Karpas-422 (cell line): ENCODE measurements around the gene MRPL12. TPM values are rescaled to one million over a fixed set of nuclear protein-coding genes. Genes with fewer than 3 reads are reported as not detected.

Experiments used
- DNase-seq: peaks from one replicate; pipeline ENCODE4 v3.0.0-alpha.2; 2015
- H2AFZ ChIP-seq: fragments of 200-600 bp; sonication (generic); 2 replicates; pipeline ENCODE4 v1.6.1; 2014; ENCODE audit warnings: antibody characterized with exemption, low read length, mixed read lengths
- H3K27ac ChIP-seq: fragments of 200-600 bp; sonication (generic); 2 replicates; pipeline ENCODE4 v1.5.1; 2014; ENCODE audit warnings: mild to moderate bottlenecking, low read length, moderate library complexity
- H3K27me3 ChIP-seq: fragments of 200-600 bp; sonication (generic); 2 replicates; pipeline ENCODE4 v1.6.1; 2014; ENCODE audit warnings: low read length, mixed read lengths
- H3K36me3 ChIP-seq: fragments of 200-600 bp; sonication (generic); 2 replicates; pipeline ENCODE4 v1.6.1; 2014; ENCODE audit warnings: low read length, mixed read lengths; ENCODE audit not compliant: insufficient read depth
- H3K4me1 ChIP-seq: fragments of 200-600 bp; sonication (generic); 2 replicates; pipeline ENCODE4 v1.6.1; 2014; ENCODE audit warnings: mild to moderate bottlenecking, low read length, mixed read lengths
- H3K4me2 ChIP-seq: fragments of 200-600 bp; sonication (generic); 2 replicates; pipeline ENCODE4 v1.6.1; 2014; ENCODE audit warnings: low read length, low read depth, mild to moderate bottlenecking; ENCODE audit not compliant: poor library complexity, severe bottlenecking
- H3K4me3 ChIP-seq: fragments of 200-600 bp; sonication (generic); 2 replicates; pipeline ENCODE4 v1.5.1; 2014; ENCODE audit warnings: mild to moderate bottlenecking, antibody characterized with exemption, low read length, mixed read lengths
- H3K79me2 ChIP-seq: fragments of 200-600 bp; sonication (generic); 2 replicates; pipeline ENCODE4 v1.6.1; 2014; ENCODE audit warnings: mild to moderate bottlenecking, low read length, mixed read lengths
- H3K9ac ChIP-seq: fragments of 200-600 bp; sonication (generic); 2 replicates; pipeline ENCODE4 v1.6.0; 2014; ENCODE audit warnings: low read length
- H3K9me2 ChIP-seq: fragments of 200-600 bp; sonication (generic), shearing (Covaris generic); replicated peaks from 2 replicates; pipeline ENCODE4 v1.6.0; 2014; ENCODE audit warnings: mild to moderate bottlenecking, low read length, moderate library complexity; ENCODE audit not compliant: insufficient read depth
- H3K9me3 ChIP-seq: fragments of 300-700, 200-600 bp; sonication (generic); 2 replicates; pipeline ENCODE4 v1.6.1; 2014; ENCODE audit warnings: low read length, mixed read lengths
- H4K20me1 ChIP-seq: fragments of 200-600 bp; sonication (generic); 2 replicates; pipeline ENCODE4 v1.6.1; 2014; ENCODE audit warnings: mild to moderate bottlenecking, antibody characterized with exemption, low read length, low read depth; ENCODE audit not compliant: insufficient read depth
- total RNA-seq: library from RNA; depleted of rRNA; stranded (reverse); fragments of >200 nt; shearing (Covaris generic); gene quantifications from 2 replicates; pipeline ENCODE4 v1.2.3, GENCODE V29; 2014; ENCODE audit warnings: low replicate concordance

MRPL12 gene
- total RNA-seq, 1 experiment from 2014 or later = 13.6 TPM

DNA sequence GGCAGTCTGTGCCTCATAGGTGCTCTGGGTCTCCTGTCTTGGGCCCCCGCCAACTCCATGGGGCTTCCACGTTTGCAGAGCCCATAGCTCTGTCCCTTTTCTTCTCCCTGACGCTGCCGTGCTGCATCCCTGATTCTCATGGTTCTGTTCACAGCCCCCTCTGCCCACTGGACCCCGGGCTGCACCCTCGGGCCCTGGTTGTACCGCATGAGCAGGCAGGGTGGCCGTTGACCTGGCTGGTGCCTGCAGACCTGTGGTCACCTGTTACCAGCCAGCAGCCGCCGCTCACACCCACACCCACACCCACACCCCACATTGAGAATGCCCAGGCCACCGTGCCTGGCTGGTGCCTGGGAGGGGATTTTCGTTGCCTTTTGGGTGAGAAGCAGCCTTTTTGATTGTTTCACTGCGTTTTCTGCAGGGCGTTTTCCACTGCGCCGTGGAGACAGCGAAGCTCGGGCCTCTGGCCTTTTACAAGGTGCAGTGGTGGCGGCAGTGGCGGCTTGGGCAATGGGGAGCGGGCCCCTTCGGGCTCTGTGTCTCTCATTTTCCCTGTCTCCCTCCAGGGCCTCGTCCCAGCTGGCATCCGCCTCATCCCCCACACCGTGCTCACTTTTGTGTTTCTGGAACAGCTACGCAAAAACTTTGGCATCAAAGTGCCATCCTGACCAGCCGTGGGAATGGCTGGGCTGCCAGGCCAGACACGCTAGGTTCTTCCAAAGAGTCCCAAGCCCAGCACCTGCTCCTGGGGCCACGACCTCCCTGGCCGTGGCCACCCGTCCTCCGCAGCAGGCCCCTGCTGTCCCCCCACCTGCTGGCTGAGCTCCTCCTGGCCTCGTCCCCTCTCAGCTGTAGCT lies 16.5 kb downstream of the MRPL12 start:
- Histone ChIP-seq H3K79me2 (no peaks in the 10 kb centered on the region), H3K27me3 (no peaks in the 10 kb centered on the region), H3K9me2 (no peaks in the 10 kb centered on the region), H3K27ac (no peak overlapping the region), H3K4me1 (no peaks in the 10 kb centered on the region), H2AFZ (no peak overlapping the region), H3K36me3 (no peaks in the 10 kb centered on the region), H3K4me2 (no peak overlapping the region), H3K9me3 (no peaks in the 10 kb centered on the region), H3K4me3 (no peak overlapping the region), H4K20me1 (peaks cover 9% of the 10 kb centered on the region; the same call in 1 of the 2 replicates), H3K9ac (no peak overlapping the region)
- DNase-seq = no peak

DNA sequence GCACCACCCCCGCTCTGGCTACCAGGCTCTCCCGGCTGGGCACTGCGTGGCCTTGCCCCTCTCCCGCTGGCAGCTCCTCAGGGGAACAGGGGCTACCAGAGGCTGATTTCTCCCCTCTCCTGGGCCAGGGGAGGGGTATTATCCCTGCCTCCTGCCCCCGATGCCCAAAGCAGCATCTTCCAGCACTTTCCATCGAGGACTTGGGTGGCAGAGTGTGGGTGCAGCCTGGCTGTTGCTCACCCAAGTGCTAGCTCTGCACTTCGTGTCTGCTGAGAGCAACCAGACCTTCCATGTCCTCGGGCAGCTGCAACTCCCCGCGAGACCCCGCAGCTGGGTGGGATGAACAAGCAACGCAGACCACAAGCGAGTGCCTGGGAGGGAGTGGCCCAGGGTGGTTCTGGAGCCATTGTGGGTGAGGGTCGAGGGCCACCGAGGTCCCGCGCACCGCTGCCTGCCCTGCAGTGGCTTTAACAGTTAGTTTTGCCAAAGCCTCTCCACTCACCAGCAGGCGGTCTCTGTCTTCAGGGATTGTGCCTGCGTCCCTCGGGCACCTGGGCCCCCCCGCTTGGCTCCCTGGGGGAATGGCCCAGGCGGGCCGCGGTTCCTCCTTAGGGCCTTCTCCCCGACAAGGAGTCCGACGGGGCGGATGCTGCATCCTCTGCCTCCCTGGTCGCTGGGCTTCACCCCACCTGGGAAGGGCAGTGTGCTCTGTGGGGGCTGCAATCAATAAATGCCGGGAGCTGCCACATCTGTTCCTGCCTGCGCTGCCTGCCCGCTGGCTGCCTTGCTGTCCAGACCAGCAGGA lies 17.3 kb downstream of the MRPL12 start:
- no peak overlapping the region for H2AFZ ChIP-seq
- H3K9me2 ChIP-seq = no peaks in the 10 kb centered on the region
- no peaks in the 10 kb centered on the region for H3K79me2 ChIP-seq
- DNase-seq = no peak
- no peaks in the 10 kb centered on the region for H3K9me3 ChIP-seq
- no peak overlapping the region for H3K4me2 ChIP-seq
- H3K36me3 ChIP-seq = no peaks in the 10 kb centered on the region
- H3K4me3 ChIP-seq = no peak overlapping the region
- H3K27ac ChIP-seq = no peak overlapping the region
- no peaks in the 10 kb centered on the region for H3K27me3 ChIP-seq
- H4K20me1 ChIP-seq = peaks cover 2% of the 10 kb centered on the region; the same call in 1 of the 2 replicates
- peaks cover 3% of the 10 kb centered on the region for H3K4me1 ChIP-seq
- H3K9ac ChIP-seq = no peak overlapping the region

DNA sequence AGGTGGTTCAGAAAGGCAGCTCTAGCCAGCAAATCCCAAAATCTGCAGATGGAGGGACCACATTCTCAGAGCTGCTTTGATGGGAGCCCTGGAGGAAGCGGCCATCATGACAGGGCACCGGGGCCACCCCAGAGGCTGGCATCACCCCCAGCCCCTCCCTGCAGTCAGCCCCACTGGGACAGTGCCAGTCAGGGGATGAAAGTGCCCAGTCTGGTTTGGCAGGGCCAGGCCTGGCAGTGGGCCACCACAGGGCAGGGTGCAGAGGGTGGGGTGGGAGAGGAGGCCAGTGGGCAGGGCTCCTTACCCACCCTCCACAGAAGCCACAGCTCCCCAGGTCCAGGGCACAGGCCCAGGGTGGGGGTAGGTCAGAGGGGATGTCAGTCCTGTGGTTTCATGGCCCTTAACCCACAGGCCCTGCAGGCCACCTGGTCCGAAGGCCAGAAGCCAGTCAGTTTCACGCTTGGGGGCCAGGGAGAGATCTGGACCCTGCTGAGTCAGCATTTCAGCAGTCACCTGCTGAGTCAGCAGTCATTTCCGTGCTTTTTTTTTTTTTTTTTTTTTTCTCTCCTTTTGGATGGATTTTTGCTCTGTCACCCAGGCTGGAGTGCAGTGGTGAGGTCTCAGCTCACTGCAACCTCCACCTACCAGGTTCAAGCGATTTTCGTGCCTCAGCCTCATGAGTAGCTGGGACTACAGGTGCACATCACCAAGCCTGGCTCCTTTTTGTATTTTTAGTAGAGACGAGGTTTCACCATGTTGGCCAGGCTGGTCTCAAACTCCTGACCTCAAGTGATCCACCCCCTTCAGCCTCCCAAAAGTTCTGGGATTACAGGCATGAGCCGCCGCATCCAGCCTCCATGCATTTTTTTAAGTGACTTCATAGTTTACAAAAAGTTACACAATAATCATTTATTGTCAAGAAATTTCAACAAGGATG lies 19.3 kb downstream of the MRPL12 start:
- Histone ChIP-seq H3K27me3 (no peaks in the 10 kb centered on the region), H3K36me3 (no peaks in the 10 kb centered on the region), H3K9ac (no peak overlapping the region), H4K20me1 (peaks cover 2% of the 10 kb centered on the region; the same call in 1 of the 2 replicates), H2AFZ (no peak overlapping the region), H3K9me2 (no peaks in the 10 kb centered on the region), H3K4me1 (peaks cover 4% of the 10 kb centered on the region), H3K27ac (no peak overlapping the region), H3K4me3 (no peak overlapping the region), H3K4me2 (no peak overlapping the region), H3K9me3 (no peaks in the 10 kb centered on the region), H3K79me2 (no peaks in the 10 kb centered on the region)
- DNase-seq = no peak

DNA sequence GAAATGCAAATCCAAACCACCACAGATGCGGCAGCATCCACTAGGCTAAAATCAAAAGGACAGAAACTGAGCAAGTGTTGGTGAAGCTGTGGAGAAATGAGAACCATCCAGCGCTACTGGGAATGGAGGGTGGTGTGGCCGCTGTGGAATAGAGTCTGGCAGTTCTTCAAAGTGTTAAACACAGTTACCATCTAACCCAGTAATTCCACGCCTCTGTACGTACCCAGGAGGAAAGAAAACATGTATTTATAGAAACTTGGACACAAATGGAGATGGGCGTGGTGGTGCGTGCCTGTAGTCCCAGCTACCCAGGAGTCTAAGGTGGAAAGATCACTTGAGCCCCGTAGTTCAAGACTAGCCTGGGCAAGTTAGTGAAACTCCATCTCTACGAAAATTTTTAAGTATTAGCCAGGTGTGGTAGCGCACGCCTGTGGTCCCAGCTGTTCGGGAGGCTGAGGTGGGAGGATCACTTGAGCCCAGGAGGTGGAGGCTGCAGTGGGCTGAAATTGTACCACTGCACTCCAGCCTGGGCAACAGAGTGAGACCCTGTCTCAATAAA lies 20.6 kb downstream of the MRPL12 start:
- H3K9ac ChIP-seq = no peak overlapping the region

DNA sequence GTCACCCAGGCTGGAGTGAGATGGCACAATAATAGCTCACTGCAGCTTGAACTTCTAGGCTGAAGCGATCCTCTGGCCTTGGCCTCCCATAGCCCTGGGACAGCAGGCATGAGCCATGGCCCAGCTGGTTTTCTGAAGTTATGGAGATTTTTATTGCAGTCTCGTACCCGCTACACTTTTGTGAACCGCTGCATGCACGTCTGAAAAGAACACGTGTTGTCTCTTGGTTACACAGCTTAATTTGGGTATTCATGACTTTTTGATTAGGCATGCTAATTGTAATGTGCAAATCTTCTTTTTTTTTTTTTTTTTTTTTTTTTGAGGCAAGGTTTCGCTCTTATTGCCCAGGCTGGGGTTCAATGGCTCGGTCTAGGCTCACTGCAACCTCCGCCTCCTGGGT lies 22.3 kb downstream of the MRPL12 start:
- Histone ChIP-seq H3K9ac (no peak overlapping the region), H2AFZ (no peak overlapping the region), H3K27ac (no peak overlapping the region), H3K4me3 (no peak overlapping the region), H4K20me1 (peaks cover 2% of the 10 kb centered on the region; the same call in 1 of the 2 replicates), H3K9me2 (no peaks in the 10 kb centered on the region), H3K9me3 (no peaks in the 10 kb centered on the region), H3K79me2 (no peaks in the 10 kb centered on the region), H3K4me2 (no peak overlapping the region), H3K4me1 (peaks cover 4% of the 10 kb centered on the region), H3K36me3 (no peaks in the 10 kb centered on the region), H3K27me3 (no peaks in the 10 kb centered on the region)
- DNase-seq = peak; percentile 72

More for the DNA sequence above, 20.6 kb downstream of the MRPL12 start:
- H2AFZ ChIP-seq = no peak overlapping the region
- no peaks in the 10 kb centered on the region for H3K9me2 ChIP-seq
- peaks cover 2% of the 10 kb centered on the region; the same call in 1 of the 2 replicates for H4K20me1 ChIP-seq
- H3K36me3 ChIP-seq = no peaks in the 10 kb centered on the region
- H3K27me3 ChIP-seq = no peaks in the 10 kb centered on the region
- peaks cover 4% of the 10 kb centered on the region for H3K4me1 ChIP-seq
- no peak overlapping the region for H3K4me3 ChIP-seq
- no peaks in the 10 kb centered on the region for H3K79me2 ChIP-seq
- DNase-seq = no peak
- H3K9me3 ChIP-seq = no peaks in the 10 kb centered on the region
- no peak overlapping the region for H3K27ac ChIP-seq
- no peak overlapping the region for H3K4me2 ChIP-seq

DNA sequence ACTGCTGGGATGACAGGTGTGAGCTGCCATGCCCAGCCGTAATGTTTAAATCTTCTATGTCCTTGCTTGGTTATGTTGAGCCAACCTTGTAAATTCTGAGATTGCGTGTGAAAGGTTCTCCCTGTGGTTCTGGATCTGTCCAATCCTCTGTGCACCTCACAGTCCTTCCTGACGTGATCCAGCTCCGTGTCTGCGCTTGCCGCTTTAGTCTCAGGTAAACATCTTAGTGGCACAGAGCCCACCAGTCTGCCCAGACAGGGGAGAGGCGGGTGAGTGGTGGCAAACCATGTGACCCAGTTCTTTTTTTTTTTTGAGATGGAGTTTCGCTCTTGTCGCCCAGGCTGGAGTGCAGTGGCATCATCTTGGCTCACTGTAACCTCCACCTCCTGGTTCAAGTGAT lies 22.8 kb downstream of the MRPL12 start:
- Histone ChIP-seq H3K9me3 (no peaks in the 10 kb centered on the region), H3K27ac (no peak overlapping the region), H3K4me2 (no peak overlapping the region), H3K9ac (no peak overlapping the region), H3K4me1 (peaks cover 4% of the 10 kb centered on the region), H3K36me3 (no peaks in the 10 kb centered on the region), H2AFZ (no peak overlapping the region), H3K79me2 (no peaks in the 10 kb centered on the region), H3K4me3 (no peak overlapping the region), H3K9me2 (no peaks in the 10 kb centered on the region), H4K20me1 (peaks cover under 1% of the 10 kb centered on the region; the same call in 1 of the 2 replicates), H3K27me3 (no peaks in the 10 kb centered on the region)
- DNase-seq = no peak

DNA sequence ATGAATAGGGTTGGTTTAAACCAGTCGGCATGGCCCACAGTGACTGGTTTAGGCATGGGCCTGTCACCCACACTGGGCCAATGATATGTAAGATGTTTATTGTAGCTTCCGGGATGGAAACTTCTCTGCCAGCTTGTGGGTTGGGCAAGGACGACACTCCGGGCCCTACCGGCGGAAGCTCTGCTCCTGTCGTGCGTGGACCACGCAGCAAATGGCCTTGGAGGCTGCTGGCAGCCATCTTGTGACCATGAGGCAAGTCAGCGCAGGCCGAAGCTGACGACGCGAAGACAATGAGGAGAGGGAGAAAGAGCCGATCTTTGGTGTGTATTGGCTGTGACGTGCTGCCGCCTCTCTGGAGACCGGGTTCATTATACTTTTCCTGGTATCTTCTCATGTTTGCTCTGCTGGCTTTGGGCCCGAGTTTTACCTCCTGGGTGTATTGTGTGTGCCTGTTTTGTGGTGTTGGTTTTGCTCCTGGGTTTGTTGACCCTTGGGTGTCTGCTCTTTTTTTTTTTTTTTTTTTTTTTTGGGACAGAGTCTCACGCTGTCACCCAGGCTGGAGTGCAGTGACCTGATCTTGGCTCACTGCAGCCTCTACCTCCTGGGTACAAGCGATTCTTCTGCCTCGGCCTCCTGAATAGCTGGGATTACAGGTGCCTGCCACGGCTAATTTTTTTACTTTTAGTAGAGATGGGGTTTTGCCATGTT lies 24.3 kb downstream of the MRPL12 start:
- DNase-seq = no peak
- Histone ChIP-seq H2AFZ (no peak overlapping the region), H3K9me3 (no peaks in the 10 kb centered on the region), H3K4me3 (no peak overlapping the region), H3K4me2 (no peak overlapping the region), H3K9me2 (no peaks in the 10 kb centered on the region), H3K27ac (no peak overlapping the region), H4K20me1 (no peaks in the 10 kb centered on the region), H3K36me3 (no peaks in the 10 kb centered on the region), H3K9ac (no peak overlapping the region), H3K79me2 (no peaks in the 10 kb centered on the region), H3K4me1 (peaks cover 9% of the 10 kb centered on the region), H3K27me3 (no peaks in the 10 kb centered on the region)
